Bronchial epithelial cell (primary cell): ENCODE results near the gene GLIS1. TPM values are rescaled to one million over a fixed set of nuclear protein-coding genes. Genes with fewer than 3 reads are reported as not detected.

Source experiments
- DNase-seq: peaks from one replicate; pipeline ENCODE4 v3.0.0-alpha.2; 2010; ENCODE audit warnings: low read depth
- FAIRE-seq: peaks from 2 replicates; lab custom pipeline; 2011; peaks lifted over from hg19 to GRCh38; lab: Jason Lieb, UNC
- H3K27me3 ChIP-seq: 2 replicates; pipeline ENCODE4 v1.5.1; 2011; ENCODE audit warnings: low read length; ENCODE audit not compliant: control insufficient read depth, insufficient read depth
- H3K36me3 ChIP-seq: 2 replicates; pipeline ENCODE4 v1.5.1; 2011; ENCODE audit warnings: low read length; ENCODE audit not compliant: control insufficient read depth, insufficient read depth
- H3K4me3 ChIP-seq: 2 replicates; pipeline ENCODE4 v1.5.1; 2011; ENCODE audit warnings: mild to moderate bottlenecking, low read depth, low read length, control low read depth
- total RNA-seq: library from RNA; depleted of rRNA; stranded (reverse); fragments of >200 nt; gene quantifications from 2 replicates; pipeline ENCODE4 v1.2.1, GENCODE V29; 2014
- TF ChIP-seq, protein P1 (sequence below): IDR thresholded peaks from 2 replicates; pipeline ENCODE4 v1.5.1; 2011; ENCODE audit warnings: mild to moderate bottlenecking, moderate library complexity, low read length, control low read depth, inconsistent platforms; ENCODE audit not compliant: insufficient read depth, severe bottlenecking

The GLIS1 gene
- total RNA-seq, 1 donor from 2014 or later: under 0.01 TPM

DNA sequence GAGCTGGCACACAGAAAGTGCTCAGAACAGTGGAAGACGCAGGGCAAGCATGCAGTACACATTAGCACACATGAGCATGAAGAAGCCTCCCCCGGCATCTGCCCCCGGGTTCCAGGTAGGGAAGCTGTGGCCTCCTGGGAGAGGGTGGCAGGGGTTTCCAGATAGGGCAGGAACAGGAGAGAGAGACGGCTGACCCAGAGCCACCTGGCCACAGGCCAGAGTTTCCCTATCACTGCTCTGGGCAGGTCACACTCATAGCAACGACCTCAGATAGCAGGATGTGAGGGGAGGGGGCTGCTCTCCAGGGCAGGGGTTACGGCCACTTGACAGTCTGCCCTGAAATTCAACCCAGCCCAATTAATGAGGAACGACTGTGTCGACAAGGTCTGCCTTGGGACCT lies 36.6 kb downstream of the GLIS1 start:
- TF ChIP-seq, protein P1, sequence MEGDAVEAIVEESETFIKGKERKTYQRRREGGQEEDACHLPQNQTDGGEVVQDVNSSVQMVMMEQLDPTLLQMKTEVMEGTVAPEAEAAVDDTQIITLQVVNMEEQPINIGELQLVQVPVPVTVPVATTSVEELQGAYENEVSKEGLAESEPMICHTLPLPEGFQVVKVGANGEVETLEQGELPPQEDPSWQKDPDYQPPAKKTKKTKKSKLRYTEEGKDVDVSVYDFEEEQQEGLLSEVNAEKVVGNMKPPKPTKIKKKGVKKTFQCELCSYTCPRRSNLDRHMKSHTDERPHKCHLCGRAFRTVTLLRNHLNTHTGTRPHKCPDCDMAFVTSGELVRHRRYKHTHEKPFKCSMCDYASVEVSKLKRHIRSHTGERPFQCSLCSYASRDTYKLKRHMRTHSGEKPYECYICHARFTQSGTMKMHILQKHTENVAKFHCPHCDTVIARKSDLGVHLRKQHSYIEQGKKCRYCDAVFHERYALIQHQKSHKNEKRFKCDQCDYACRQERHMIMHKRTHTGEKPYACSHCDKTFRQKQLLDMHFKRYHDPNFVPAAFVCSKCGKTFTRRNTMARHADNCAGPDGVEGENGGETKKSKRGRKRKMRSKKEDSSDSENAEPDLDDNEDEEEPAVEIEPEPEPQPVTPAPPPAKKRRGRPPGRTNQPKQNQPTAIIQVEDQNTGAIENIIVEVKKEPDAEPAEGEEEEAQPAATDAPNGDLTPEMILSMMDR: no peak
- DNase-seq: no peak
- no peak overlapping the region for H3K4me3 ChIP-seq
- H3K36me3 ChIP-seq: no peaks in the 10 kb centered on the region
- no peak for FAIRE-seq
- peaks cover 4% of the 10 kb centered on the region for H3K27me3 ChIP-seq

DNA sequence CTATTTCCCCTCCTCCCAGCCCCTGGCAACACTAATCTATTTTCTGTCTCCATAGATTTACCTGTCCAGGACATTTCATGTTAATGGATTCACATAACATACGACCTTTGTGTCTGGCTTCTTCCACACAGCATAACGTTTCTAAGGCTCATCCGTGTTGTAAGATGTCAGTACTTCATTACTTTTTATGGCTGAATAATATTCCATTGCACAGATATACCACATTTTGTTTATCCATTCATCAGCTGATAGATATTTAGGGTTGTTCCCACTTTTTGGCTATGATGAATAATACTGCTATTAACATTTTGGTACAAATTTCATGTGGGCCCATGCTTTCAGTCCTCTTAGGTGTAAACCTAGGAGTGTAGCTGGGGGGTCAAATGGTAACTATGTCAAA lies 38.2 kb downstream of the GLIS1 start:
- Histone ChIP-seq H3K27me3 (peaks cover 2% of the 10 kb centered on the region), H3K36me3 (no peaks in the 10 kb centered on the region), H3K4me3 (no peak overlapping the region)
- no peak for DNase-seq
- TF ChIP-seq, protein P1: no peak
- FAIRE-seq: no peak

DNA sequence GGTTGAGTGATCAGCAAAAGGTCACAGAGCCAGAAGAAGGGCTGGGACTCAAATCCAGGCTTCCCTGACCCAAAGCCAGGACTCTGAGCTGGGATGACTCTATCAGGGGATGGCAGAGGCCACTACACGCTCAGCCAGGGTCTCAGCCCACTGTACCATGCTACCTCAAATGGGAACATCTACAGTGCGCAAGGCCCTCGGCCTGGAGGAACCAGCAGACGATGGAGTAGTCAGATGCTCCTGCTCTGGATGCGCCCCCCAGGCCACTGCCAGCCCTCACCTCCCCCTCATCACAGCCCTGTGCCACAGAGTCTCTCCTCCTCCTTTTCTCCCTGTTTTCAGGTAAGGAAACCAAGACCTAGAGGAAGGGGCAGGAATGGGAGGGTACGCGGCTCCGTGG lies 39.0 kb downstream of the GLIS1 start:
- H3K4me3 ChIP-seq: no peak overlapping the region
- no peak for DNase-seq
- no peaks in the 10 kb centered on the region for H3K36me3 ChIP-seq
- TF ChIP-seq, protein P1: no peak
- no peak for FAIRE-seq
- H3K27me3 ChIP-seq: no peaks in the 10 kb centered on the region

DNA sequence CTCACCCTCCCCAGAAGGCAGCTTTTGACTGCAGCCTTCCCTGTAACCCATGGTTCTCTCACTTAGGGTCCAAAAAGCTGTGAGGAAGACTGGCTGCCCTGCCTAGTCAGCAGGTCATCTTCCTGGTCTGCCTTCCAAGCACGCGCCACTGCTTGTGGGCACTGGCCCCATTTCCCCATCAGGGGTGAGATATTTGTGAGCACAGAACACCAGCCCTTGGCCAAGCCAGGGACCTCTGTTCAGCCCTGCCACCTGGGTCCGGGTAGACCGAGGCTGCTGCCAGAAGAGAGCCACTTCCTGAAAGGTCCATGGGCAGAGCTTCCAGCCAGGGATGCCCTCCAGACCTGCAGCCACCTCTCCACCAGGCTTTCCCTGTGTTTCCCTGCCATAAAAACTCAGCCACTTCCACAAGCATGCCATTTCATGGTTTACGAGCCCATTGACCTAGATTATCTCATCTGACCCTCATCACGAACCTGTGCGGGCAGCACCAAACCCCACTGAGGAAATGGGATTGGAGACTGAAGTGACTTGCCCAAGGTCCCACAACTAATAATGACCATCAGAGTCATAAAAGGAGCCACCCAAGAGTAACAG lies 40.5 kb downstream of the GLIS1 start:
- no peaks in the 10 kb centered on the region for H3K36me3 ChIP-seq
- FAIRE-seq (no peak), DNase-seq (no peak)
- no peaks in the 10 kb centered on the region for H3K27me3 ChIP-seq
- H3K4me3 ChIP-seq: no peak overlapping the region
- TF ChIP-seq, protein P1: no peak

DNA sequence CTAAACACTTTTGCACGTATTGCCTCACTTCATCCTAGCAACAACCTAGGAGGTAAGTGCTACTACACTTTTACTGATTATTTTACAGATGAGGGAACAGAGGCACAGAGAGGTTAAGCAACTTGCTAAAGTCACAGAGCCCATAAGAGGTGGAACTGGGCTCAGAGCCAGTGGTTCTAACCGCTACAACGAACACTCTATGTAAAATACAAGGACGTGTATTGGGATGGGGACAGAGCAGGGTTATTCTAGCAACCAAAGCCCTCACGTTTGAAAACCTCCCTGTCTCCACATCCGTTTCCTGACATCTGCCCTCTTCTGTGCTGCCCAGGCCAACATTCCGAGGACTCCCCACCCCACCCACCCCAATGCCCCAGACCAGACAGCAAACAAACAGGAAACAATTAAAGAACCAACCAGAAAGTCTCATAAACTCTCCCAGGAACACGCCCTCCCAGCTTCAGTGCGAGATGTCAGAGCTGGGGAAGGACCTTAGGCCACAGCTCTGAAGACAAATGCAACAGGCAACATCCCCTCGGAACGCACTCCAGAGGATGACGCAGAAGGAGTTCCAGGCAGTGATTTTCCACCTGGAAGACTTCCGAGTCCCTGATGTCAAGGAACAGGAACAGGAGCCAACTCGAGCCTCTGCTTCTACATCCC lies 41.1 kb downstream of the GLIS1 start:
- no peaks in the 10 kb centered on the region for H3K36me3 ChIP-seq
- H3K4me3 ChIP-seq: no peak overlapping the region
- TF ChIP-seq, protein P1: no peak
- DNase-seq (no peak), FAIRE-seq (peak; percentile 70)
- no peaks in the 10 kb centered on the region for H3K27me3 ChIP-seq
